HG02970 (cell line): ENCODE data around the gene PDK1.
"Not testable (repeated sequence)": the region's sequence is repeated elsewhere in the genome, so short reads cannot be mapped to it uniquely, and the experiment has no call there.

ENCODE experiments used
- ATAC-seq: cut with Tn5 transposase; IDR thresholded peaks from one replicate; pipeline ENCODE4 v1.9.1; 2021; ENCODE audit warnings: mild to moderate bottlenecking, moderate library complexity, moderate number of reproducible peaks; ENCODE audit not compliant: unreplicated experiment, low FRiP score

PDK1 gene

DNA sequence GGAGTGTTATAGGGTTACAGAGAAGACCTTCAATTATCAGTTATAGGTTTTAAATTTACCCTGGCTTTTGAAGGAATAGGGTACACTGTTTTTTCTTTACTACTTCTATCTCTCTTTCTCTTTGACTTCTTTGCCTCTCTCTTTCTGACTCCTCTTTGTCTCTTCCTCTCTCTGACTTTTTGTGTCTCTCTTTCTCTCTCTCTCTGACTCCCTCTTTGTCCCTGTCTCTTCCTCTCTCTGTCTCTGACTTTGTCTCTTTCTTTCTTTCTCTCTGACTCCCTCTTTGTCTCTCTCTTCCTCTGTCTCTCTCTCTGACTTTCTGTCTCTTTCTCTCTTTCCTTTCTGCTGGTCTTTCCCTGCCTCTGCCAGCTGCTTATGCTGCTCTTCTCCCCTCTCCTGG lies 36.3 kb downstream of the PDK1 start:
- ATAC-seq = not testable (repeated sequence)

DNA sequence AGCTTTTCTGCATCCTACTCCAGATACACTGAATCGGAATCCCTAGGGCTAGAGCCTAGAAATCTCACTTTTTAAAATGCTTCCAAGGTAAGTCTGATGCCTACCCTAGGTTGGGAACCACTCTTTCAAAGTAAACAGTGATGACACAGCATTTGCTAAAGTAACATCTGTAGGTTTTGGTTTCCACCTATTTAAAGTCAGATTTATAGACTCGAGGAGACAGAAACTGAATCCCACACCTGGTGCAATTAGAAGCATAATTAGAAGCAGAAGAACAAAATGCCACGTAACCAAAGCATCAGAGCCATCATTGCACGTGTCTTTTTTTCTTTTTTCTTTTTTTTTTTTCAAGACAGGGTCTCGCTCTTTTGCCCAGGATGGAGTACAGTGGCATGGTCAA lies 40.9 kb downstream of the PDK1 start:
- ATAC-seq = no peak

DNA sequence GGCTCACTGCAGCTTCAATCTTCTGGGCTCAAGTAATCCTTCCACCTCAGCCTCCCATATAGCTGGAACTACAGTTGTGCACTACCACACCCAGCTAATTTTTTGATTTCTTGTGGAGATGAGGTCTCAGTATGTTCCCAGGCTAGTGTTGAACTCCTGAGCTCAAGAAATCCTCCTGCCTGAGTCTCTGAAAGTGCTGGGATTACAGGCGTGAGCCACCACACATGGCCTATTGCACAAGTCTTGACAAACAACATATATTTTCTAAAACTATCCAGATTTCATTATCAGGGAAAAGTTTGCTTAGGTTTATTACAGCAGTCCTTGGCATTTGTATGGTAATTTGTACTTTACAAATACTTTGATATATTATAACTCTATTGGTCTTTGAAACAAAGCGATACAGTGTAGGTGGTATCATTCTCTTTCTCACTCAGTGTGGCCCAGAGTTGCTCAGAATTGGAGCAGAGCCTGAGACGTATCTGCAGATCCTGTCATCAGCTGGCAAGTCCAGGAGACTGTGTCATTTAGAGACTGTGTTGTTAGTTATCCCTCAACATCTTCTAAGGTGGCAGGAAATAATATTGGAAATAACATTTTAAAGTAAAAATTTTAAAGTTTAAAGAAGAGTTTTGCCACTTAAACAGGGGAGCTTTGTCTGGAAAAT lies 41.4 kb downstream of the PDK1 start:
- ATAC-seq = no peak

DNA sequence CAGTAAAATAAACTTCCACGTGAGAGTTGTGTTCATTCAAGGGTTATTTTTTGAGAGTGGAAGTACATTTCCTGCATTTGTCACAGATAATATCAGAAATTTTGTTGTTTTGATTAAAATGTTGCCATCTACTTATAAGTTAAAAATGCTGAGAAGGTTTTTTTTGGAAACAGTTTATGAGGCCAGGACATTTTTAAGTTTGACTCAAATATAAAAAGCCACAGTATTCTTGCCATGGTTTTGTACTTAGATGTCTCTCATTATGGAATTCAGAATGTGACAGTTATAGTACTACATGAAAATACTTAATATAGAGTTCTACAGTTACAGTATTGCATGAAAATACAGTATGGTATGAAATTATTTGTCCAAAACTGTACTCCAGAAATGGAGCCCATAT lies 44.1 kb downstream of the PDK1 start:
- no peak for ATAC-seq

DNA sequence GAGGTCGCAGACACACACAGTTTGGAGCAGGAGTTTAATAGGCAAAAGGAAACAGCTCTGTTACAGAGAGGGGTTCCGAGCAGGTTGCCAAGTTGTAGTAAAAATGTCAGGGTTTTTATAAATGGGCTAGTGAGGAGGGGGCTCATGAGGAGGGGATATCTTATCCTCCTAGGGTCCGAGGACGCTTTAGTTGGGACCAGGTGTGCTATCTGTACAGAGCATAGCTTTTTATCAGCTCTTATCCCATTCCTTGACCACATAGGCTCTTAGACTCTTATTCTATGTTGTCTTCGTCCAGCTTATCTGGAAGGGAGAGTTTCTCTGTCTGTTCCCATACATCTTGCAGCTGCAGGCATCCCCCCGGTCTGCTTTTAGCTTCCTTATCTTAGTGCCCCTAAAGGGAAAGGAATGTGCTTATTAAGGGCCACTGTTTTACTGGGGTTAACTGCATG lies 44.7 kb downstream of the PDK1 start:
- ATAC-seq = no peak

DNA sequence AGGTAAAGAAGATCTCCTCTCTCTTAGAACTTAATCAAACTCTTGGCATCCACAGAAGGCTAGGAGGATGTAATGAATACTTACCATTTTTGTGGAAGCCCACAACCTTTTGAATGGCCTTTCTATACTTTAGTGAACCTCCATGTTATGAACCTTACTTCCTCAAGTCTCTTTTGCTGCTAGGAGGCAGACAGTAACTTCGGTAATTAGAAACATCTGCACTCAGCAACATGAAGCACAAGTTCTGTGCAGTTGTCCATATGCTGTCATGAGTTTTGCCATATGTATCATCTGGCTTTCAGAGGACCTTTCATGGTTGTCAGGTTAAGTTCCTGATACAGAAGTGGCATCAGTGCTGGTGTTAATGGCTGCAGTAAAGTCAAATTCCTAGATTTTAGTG lies 50.4 kb downstream of the PDK1 start:
- ATAC-seq = no peak

DNA sequence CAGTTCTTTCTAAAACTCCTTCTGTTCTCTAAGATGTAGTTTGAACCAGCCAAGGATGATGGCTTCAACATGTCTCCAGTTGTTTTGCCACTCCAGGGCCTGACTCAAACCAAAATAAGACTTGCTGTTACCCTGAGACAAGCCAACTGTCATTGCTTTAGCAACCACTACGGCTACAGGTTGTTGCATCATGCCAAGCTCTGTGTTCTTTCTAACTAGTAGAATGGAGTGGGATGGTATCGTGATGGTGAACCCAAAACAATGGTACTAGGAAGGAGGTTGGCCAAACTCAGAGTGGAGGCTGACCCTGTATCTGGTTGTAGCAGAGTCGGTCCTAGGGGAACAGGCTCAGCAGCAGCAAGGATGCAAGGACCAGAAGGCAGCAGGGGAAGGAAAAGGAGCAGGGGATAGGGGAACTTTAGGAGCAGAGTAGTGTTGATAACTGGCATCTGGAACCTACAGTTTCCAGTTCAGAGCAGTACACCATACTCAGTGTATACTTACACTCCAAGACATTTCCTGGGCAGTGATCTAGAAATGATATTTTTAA lies 51.6 kb downstream of the PDK1 start:
- ATAC-seq = no peak

DNA sequence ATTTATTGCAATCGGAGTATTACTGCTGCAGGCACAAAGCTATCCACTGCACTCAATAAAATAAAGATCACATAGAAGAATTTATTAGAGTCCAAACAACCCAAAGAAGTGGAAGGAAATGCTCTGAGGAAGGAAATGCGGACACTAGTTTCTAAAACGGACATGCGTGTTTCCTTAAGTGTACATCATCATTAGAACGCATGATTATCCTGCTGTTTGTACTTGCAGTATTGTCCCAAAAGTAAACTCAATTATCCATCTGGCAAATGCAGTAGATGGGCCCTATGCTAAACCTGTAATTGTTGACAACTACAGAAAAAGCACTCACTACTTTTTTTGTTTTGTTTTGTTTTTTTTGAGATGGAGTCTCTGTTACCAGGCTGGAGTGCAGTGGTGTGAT lies 53.6 kb downstream of the PDK1 start:
- no peak for ATAC-seq

DNA sequence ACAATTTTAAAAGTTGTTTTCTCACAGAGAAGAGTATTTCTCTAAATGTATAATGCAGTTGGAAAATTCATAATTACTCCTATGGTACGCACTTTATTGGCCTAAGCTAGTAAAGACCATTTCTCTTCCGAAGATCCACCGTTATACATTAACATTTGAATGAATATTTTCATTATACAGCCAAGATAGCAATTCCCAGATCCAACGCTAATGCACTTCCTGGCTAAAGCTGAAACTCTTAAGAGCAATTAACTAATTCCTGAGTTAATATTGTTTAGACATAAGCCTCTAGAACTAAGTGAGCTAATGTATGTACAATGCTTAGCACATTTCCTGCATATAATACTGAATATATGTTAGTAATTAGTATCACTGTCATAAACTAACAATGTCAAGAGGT lies 56.2 kb downstream of the PDK1 start:
- no peak for ATAC-seq

DNA sequence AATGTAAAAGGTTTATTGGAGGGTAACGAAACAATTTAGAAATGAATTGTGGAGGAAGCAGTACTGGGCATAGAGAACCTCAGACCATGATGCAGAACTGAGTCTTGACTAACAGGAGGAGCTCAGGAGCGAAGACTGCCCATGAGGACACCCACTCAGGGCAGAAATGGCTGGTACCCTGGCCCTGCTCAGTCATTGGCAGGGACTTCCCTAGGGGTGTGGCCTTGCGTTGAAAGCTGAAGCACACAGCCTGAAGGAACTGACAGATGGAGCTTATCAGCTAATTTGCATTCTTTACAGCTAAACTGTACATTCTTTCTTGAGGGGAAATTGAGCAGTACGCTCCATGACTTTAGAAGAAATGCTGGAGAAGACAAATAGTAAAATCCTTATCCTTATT lies 57.1 kb downstream of the PDK1 start:
- no peak for ATAC-seq

DNA sequence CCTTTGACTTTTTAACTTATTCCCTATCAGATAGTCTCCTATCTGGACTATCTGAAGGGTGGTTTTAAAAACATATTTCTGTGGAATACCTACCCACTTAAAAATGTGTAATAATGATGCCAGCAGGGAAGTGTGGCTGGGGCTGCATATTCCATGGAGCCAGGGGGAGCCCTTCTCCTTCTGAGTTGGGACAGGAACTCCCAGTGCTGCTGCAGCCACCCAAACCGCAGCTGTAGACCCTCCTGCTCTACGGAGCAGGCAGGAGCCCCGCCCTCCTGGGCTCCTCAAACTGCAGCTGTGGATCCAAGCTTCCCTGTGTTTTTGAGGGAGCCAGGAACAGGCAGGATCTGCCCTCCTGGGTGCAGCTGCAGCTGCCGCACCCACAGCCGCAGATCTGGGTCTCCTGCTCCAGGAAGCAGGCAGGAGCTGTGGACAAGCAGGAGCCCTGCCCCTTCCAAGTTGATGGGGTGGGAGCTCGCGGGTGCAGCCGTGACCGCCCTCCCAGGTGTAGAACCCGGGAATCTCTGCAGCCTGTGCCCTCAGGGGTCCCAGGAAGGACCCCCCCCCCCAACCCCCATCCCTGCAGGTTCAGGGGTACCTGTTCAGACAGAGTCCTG lies 57.8 kb downstream of the PDK1 start:
- ATAC-seq = no peak

DNA sequence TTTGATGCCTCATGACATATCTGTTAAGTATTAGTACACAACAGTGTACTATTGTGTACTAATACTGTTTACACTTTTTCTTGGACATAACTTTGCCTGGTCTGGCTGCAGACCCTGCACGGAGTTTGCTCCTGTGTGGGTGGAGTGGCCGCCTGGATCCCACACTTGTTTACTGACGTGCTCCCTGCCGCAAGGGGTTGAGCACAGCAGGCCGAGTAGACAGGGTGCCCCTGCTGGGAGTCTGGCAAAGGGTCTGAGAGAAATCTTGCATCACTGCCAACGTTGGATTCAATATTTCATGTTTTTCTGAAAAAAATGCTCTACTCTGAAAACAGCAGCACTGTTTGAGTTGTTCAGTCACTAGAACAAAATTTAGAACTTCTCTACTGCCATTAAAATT lies 59.0 kb downstream of the PDK1 start:
- ATAC-seq = no peak

DNA sequence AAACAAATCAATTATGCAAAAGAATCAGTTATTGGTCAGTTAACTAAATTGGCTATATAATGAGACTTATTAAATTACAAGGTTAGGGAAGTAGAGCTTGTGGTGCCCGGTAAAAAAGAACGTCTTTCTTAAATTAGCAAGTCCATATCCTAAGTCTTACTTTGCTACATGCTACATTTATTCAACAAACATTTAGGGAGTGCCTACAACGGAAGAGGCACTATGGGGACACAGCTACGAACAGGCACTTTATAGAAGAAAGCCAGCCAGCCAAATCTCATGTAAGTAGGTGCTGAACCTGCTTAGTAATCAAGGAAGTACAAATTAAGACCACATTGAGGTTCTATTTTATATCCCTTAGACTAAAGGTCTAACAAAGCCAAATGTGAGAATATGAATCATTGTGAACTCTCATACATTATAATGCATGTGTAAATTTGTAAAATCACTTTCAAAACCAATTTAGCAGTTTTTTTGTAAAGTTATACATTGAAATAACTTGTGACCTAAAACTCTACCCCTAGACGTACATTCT lies 59.9 kb downstream of the PDK1 start:
- no peak for ATAC-seq

DNA sequence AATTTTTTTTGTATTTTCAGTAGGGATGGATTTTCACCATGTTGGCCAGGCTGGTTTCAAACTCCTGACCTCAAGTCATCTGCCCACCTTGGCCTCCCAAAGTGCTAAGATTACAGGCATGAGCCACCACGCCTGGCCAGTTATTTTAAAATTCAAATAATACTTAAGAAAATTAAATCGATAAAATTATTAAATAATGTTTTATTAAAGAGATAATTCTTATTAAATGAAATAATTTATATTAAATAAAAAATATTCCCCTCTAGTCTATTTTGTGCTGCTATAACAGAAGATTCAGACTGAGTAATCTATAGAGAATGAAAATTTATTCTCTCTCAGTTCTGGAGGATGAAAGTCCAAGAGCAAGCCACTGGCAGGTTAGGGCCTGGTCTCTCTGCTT lies 61.2 kb downstream of the PDK1 start:
- ATAC-seq = no peak

DNA sequence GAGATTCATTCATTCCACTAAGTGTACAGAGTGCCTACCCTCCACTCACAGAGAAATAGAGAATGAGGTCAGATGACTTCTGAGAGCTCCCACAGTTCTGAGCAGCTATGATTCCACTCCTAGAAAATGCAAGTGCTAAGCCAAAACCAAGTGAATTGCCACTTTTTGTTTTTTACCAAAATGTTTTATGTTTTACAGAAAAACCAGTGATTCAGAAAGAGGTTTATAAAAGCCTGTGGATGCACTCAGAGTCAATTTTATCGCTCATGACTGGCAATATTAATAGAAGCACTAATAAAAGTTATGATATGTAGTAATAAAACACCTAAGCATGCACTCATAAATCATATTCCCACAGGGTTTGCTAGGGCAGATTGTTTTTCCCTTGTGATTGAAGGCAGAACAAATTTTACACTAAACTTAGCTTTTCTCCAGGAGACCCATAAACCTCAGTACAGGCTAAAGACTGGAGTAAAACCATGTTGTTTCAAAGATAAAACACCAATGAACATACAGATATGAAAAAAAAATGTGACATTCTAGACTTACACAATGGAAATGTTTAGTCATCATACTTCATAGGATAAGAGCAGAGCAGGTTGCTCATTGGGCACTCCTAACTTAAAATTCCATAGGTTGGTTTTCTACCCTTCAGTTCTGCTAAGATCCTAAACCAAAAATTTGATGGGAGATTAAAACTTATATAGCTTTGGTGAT lies 67.5 kb downstream of the PDK1 start:
- no peak for ATAC-seq

DNA sequence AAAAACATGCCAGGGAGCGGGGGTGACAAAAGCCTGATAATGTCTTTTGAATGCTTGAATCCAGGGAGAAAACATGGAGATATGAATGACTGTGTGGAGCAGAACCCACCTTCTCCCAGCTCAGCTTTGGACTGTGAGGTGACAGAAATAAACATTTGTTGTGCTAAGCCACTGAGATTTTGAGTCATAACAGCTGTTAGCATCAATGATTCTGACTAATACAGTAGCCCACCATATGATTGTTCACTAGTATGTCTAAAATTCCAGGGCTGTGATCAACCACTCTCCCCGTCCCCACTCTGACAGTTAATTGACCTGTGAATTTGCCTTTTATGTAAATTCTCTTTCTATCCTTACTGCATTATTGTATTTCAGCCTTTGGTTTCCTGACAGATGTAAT lies 69.1 kb downstream of the PDK1 start:
- ATAC-seq = no peak

DNA sequence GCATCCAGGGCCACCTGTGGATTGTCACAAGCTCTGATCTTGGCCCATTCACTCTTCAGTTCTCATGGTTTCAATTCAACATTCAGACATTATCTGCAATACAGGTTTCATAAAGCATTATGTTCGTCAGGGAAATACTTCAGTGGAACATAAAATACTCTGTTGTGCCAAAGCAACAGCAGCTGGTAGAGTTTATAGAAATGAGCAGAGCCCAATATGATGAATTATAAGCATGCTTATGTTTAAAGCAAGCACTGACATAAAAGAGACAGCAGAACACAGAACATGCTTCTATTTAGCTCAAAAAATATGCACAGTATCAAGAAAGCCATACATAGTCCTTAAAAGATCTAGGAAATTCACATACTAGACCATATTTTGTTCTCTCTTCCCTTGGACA lies 71.3 kb downstream of the PDK1 start:
- no peak for ATAC-seq

DNA sequence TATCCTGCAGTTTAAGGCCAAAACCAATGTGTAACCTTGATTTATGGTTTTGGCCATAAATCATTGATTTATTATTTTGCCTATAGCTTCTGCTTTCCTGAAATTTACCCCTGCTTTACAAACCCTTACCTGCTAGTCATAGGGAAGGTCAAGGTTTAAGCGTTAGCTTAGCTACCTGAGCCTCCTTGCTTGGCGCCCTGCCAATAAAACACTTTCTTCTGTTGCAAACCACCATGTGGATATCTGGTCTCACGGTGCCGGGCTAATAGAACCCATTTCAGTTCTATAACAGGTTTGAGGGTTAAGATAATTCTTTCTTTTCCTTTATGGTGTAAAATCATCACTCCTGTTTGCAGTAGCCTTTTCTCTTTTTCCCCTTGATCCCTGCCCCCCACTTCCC lies 72.2 kb downstream of the PDK1 start:
- ATAC-seq = no peak

DNA sequence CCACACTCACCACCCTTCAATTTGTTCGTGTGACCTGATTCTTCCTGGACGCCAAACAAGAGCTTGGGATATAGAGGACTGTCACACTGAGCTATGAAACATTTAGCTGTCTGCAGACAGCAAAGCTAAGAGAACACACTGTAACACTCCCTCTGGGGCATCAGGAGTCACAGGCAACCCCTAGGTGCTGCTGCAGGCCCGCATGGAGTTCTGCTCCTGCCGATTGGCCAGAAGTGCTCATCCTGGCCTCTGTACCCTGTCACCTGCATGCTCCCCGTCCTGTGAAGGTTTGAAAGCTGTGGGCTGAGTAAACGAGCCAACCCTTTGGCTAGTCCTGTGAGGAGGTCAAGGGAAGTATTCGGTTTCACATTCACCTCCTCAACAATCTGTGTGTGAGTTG lies 73.7 kb downstream of the PDK1 start:
- no peak for ATAC-seq

DNA sequence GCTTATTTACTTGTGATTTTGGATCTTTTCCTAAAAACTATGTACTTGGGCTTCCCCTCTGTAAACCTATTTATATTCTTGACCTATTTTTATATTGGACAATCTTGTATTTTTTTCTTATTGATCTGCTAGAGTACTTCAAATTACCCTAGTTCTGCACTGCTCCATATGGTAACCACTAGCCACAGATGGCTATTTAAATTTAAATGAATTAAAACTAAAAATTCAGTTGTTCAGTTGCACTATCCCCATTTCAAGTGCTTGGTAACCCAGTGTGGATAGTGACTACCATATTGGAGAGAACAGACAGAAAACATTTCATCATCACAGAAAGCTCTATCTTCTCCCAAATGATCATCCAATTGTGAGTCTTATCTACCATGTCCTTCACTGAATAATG lies 74.3 kb downstream of the PDK1 start:
- no peak for ATAC-seq

DNA sequence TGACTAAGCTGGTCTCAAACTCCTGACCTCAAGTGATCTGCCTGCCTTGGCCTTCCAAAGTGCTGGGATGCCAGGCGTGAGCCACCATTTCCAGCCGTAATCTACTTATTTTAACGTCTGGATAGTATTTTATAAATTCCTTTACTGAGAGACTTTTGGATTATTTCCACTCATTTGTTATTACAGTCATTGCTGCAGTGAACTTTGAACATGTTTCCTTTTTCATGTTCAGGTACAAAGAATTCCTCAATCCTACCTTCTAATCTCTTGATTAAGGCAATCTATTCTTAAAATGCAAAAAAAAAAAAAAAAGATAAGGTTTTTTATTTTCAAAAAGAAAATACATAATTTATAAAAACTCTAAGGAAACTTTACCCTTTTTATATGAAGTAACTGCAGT lies 78.6 kb downstream of the PDK1 start:
- ATAC-seq = no peak
